HepG2 (cell line): ENCODE results near the gene TRAIP. TPM values are rescaled to one million over a fixed set of nuclear protein-coding genes. Genes with fewer than 3 reads are reported as not detected.

Source experiments
- AHR ChIP-seq: IDR thresholded peaks from 2 replicates; pipeline ENCODE4 v1.6.1; 2018; ENCODE audit warnings: missing genetic modification reagents, missing compliant biosample characterization
- EEA1 ChIP-seq: sonication (generic); formaldehyde crosslinking; IDR thresholded peaks from 2 replicates; pipeline ENCODE4 v1.5.1; 2020; ENCODE audit warnings: mild to moderate bottlenecking, missing genetic modification reagents, borderline replicate concordance
- ERF ChIP-seq: IDR thresholded peaks from 2 replicates; pipeline ENCODE4 v1.6.1; 2018; ENCODE audit warnings: missing biosample characterization, missing genetic modification reagents
- JUNB ChIP-seq: sonication (generic); formaldehyde crosslinking; IDR thresholded peaks from 2 replicates; pipeline ENCODE4 v1.8.0; 2022; ENCODE audit warnings: missing genetic modification reagents, mild to moderate bottlenecking, borderline replicate concordance
- KDM1A ChIP-seq: IDR thresholded peaks from 2 replicates; pipeline ENCODE4 v1.6.1; 2016; ENCODE audit warnings: missing compliant biosample characterization
- PATZ1 ChIP-seq: sonication (generic); formaldehyde crosslinking; IDR thresholded peaks from 2 replicates; pipeline ENCODE4 v1.4.0; 2020; ENCODE audit warnings: missing genetic modification reagents
- POLR2A ChIP-seq, 2 experiments: IDR thresholded peaks; 2 replicates each; pipeline ENCODE4 v1.6.1; 2011; ENCODE audit warnings: low read depth in 2 of 2, low read length in 2 of 2, mild to moderate bottlenecking in 1 of 2, moderate library complexity in 1 of 2; ENCODE audit not compliant: insufficient read depth in 1 of 2
- TCF7L2 ChIP-seq: IDR thresholded peaks from 2 replicates; pipeline ENCODE4 v1.6.1; 2011; ENCODE audit warnings: mild to moderate bottlenecking, low read depth, low read length, moderate library complexity
- TEF ChIP-seq: sonication (generic); formaldehyde crosslinking; IDR thresholded peaks from 2 replicates; pipeline ENCODE4 v1.5.0; 2020; ENCODE audit warnings: missing genetic modification reagents
- TOE1 ChIP-seq: sonication (generic); formaldehyde crosslinking; IDR thresholded peaks from 2 replicates; pipeline ENCODE4 v1.4.0; 2020; ENCODE audit warnings: mild to moderate bottlenecking, missing genetic modification reagents
- TSC22D2 ChIP-seq: sonication (generic); formaldehyde crosslinking; IDR thresholded peaks from 2 replicates; pipeline ENCODE4 v1.5.1; 2020; ENCODE audit warnings: missing genetic modification reagents, mild to moderate bottlenecking, borderline replicate concordance
- ZNF138 ChIP-seq: sonication (generic); formaldehyde crosslinking; IDR thresholded peaks from 2 replicates; pipeline ENCODE4 v1.5.0; 2020; ENCODE audit warnings: mild to moderate bottlenecking, low read depth, missing genetic modification reagents
- ZNF230 ChIP-seq: sonication (generic); formaldehyde crosslinking; IDR thresholded peaks from 2 replicates; pipeline ENCODE4 v1.4.0; 2020; ENCODE audit warnings: mild to moderate bottlenecking, missing genetic modification reagents
- ZNF326 ChIP-seq: sonication (generic); formaldehyde crosslinking; IDR thresholded peaks from 2 replicates; pipeline ENCODE4 v1.4.0; 2020; ENCODE audit warnings: missing genetic modification reagents, borderline replicate concordance
- ZNF543 ChIP-seq: sonication (generic); formaldehyde crosslinking; IDR thresholded peaks from 2 replicates; pipeline ENCODE4 v1.4.0; 2020; ENCODE audit warnings: mild to moderate bottlenecking, missing genetic modification reagents
- ZNF589 ChIP-seq: sonication (generic); formaldehyde crosslinking; conservative IDR thresholded peaks from 2 replicates; pipeline ENCODE4 v1.8.0; 2022; ENCODE audit warnings: mild to moderate bottlenecking, moderate library complexity, missing genetic modification reagents
- ZNF598 ChIP-seq: sonication (generic); formaldehyde crosslinking; IDR thresholded peaks from 2 replicates; pipeline ENCODE4 v1.5.1; 2020; ENCODE audit warnings: mild to moderate bottlenecking, missing genetic modification reagents, borderline replicate concordance
- ZNF652 ChIP-seq: IDR thresholded peaks from 2 replicates; pipeline ENCODE4 v1.6.1; 2016; ENCODE audit warnings: low read depth, borderline replicate concordance
- ZNF75D ChIP-seq: sonication (generic); formaldehyde crosslinking; IDR thresholded peaks from 2 replicates; pipeline ENCODE4 v1.8.1; 2023; ENCODE audit warnings: missing genetic modification reagents, mild to moderate bottlenecking, borderline replicate concordance
- polyA plus RNA-seq, 8 experiments: library from polyadenylated mRNA; depleted of rRNA in 3 of 8; stranded (reverse) in 7 of 8; unstranded in 1 of 8; fragments of >200 nt; fragmentation: Illumina TruSeq in 4 of 8; extraction: Trizol in 4 of 8; gene quantifications; 2 replicates each; pipeline versions ENCODE4 v1.2.1 to v1.2.3, GENCODE V29; 2011 to 2016; ENCODE audit warnings: low read depth in 4 of 8, missing spikeins in 1 of 8, mixed read lengths in 1 of 8; ENCODE audit not compliant: insufficient read depth in 1 of 8
- total RNA-seq, 5 experiments: library from RNA; depleted of rRNA; stranded (reverse); fragments of >200 nt; fragmentation: Illumina TruSeq; extraction: Trizol; gene quantifications; 2 replicates each; pipeline ENCODE4 v1.2.3, GENCODE V29; 2016; ENCODE audit warnings: low read depth in 1 of 5
- TF ChIP-seq, protein P1 (sequence below): sonication (generic); formaldehyde crosslinking; IDR thresholded peaks from 2 replicates; pipeline ENCODE4 v1.5.1; 2020; ENCODE audit warnings: mild to moderate bottlenecking, missing genetic modification reagents
- TF ChIP-seq, protein P2 (sequence below): sonication (generic); formaldehyde crosslinking; IDR thresholded peaks from 2 replicates; pipeline ENCODE4; 2020; ENCODE audit warnings: missing genetic modification reagents, mild to moderate bottlenecking, borderline replicate concordance

The TRAIP gene
- total and polyA plus RNA-seq, 2 of the 13 experiments (the other 11 are each of a cell fraction or from before 2014, with no cell fraction given) = 13.9 to 23.9 TPM

- no peak for TF ChIP-seq TCF7L2
- no peak for TF ChIP-seq PATZ1
- no peak for TF ChIP-seq ZNF589
- TF ChIP-seq POLR2A (IDR thresholded peaks at IDR 0.05; ENCODE audit: insufficient read depth in 1 of 2, low read depth in 2 of 2, low read length in 2 of 2) = peak in 1 of 2 experiments; percentile 7; a peak in 1 of 4 replicates
- peak; percentile 62; the same call in 1 of the 2 replicates for TF ChIP-seq ZNF543 (CRISPR knock-in tag)
- no peak for TF ChIP-seq TEF (CRISPR knock-in tag)
- TF ChIP-seq ZNF326 (CRISPR knock-in tag) = no peak
- no peak for TF ChIP-seq JUNB (CRISPR knock-in tag)
- TF ChIP-seq, protein P1, sequence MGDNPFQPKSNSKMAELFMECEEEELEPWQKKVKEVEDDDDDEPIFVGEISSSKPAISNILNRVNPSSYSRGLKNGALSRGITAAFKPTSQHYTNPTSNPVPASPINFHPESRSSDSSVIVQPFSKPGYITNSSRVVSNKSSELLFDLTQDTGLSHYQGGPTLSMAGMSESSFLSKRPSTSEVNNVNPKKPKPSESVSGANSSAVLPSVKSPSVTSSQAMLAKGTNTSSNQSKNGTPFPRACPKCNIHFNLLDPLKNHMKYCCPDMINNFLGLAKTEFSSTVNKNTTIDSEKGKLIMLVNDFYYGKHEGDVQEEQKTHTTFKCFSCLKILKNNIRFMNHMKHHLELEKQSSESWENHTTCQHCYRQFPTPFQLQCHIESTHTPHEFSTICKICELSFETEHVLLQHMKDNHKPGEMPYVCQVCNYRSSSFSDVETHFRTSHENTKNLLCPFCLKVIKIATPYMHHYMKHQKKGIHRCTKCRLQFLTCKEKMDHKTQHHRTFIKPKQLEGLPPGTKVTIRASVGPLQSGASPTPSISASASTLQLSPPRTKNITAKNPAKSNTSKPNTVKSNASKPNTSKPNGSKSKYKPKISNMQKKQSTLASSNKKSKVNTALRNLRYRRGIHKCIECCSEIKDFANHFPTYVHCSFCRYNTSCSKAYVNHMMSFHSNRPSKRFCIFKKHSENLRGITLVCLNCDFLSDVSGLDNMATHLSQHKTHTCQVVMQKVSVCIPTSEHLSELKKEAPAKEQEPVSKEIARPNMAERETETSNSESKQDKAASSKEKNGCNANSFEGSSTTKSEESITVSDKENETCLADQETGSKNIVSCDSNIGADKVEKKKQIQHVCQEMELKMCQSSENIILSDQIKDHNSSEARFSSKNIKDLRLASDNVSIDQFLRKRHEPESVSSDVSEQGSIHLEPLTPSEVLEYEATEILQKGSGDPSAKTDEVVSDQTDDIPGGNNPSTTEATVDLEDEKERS (CRISPR knock-in tag) = no peak
- TF ChIP-seq ZNF230 (CRISPR knock-in tag) = no peak
- TF ChIP-seq ZNF652 (CRISPR knock-in tag) = no peak
- TF ChIP-seq ZNF598 (CRISPR knock-in tag) = no peak
- TF ChIP-seq AHR (CRISPR knock-in tag) = 0 out of 2 replicates have a peak, but pooled peaks have one; percentile 55
- no peak for TF ChIP-seq TSC22D2
- no peak for TF ChIP-seq ERF (CRISPR knock-in tag)
- TF ChIP-seq EEA1 (CRISPR knock-in tag) = no peak
- no peak for TF ChIP-seq ZNF75D (CRISPR knock-in tag)
- TF ChIP-seq KDM1A (CRISPR knock-in tag) = no peak
- TF ChIP-seq, protein P2, sequence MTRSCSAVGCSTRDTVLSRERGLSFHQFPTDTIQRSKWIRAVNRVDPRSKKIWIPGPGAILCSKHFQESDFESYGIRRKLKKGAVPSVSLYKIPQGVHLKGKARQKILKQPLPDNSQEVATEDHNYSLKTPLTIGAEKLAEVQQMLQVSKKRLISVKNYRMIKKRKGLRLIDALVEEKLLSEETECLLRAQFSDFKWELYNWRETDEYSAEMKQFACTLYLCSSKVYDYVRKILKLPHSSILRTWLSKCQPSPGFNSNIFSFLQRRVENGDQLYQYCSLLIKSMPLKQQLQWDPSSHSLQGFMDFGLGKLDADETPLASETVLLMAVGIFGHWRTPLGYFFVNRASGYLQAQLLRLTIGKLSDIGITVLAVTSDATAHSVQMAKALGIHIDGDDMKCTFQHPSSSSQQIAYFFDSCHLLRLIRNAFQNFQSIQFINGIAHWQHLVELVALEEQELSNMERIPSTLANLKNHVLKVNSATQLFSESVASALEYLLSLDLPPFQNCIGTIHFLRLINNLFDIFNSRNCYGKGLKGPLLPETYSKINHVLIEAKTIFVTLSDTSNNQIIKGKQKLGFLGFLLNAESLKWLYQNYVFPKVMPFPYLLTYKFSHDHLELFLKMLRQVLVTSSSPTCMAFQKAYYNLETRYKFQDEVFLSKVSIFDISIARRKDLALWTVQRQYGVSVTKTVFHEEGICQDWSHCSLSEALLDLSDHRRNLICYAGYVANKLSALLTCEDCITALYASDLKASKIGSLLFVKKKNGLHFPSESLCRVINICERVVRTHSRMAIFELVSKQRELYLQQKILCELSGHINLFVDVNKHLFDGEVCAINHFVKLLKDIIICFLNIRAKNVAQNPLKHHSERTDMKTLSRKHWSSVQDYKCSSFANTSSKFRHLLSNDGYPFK (CRISPR knock-in tag) = no peak
- TF ChIP-seq ZNF138 (CRISPR knock-in tag) = no peak
- TF ChIP-seq TOE1 (CRISPR knock-in tag) = no peak
These were observed 70.6 kb downstream of the TRAIP start (continued) for GRCh38 chr3:49785565-49786356.
